Measurements from ENCODE around the gene FAM241B.

The FAM241B gene

DNA sequence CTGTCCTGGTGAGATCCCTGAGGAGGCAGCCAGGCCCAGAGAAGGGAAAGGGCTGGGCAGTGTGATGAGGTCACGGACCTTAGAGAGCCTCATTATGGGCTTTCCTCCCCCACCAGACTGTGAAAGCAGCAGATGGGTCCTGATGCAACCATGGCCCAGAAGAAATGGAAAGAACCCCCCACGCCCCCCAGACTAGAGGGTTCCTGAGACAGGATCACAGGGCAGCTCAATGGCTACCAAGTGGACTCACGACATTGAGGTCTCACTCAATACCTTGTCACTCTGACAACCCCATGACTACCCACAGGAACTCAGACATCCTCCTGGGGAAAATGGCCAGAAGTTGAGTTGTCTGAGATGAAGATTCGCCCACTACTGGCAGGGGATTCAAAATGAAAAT is 36.7 kb downstream of the FAM241B start:
- DNase-seq (ENCODE audit: low read depth) = no peak

DNA sequence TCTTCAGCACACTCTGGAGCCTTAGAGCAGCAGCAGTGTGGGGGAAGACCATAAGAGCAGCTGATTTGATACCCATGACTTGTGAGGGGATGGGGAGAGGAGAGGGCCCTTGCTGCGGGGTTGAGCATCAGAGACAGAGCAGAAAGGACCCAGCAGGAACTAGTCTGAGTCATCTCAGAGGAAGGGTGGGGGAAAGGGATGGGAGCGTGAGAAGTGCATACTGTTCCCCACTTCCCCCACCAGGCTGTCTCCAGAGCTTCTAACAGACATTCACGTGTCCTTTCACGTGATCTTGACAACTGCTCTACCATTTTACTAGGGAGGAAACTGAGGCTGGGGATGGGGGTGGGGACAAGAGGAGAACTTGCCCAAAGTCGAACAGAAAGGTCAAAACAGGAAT is 38.7 kb downstream of the FAM241B start:
- DNase-seq (ENCODE audit: low read depth) = no peak

DNA sequence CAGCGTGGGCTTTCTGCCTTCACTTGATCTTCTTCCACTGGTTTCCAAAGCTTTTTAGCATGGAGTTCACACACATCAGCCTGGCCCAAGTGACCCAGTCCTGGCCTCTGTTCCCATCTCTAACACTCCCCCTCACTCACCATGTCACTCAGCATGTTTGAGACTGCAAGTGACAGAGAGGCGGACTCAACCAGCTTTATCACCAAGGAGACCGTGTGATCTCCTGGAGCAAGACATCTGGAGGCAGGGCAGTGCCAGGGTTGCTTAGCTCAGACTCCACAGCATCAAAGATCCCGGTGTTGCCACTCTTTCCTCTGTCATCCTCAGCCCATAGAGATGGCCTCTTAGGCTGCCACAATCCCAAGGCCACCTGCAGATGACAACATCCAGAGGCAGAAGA is 39.4 kb downstream of the FAM241B start:
- no peak for DNase-seq (ENCODE audit: low read depth)

DNA sequence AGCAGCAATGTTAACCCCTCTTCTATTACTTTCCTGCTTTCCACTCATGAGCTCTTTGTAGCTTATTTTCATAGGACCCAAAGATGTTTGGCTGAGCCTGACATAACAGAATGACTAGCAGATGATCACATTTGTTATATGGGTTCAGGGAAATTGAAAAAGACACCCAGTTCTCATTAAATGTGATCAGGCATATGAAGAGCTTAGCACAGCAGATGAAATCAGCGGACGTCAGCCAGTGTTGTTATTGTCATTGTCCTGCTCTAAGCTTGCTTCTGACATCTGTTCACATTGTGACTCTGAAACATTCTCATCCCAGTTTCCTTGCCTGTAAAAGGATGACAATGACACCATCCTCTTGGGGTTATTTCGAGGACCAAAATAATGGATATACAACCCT is 43.5 kb downstream of the FAM241B start:
- DNase-seq (ENCODE audit: low read depth) = no peak

DNA sequence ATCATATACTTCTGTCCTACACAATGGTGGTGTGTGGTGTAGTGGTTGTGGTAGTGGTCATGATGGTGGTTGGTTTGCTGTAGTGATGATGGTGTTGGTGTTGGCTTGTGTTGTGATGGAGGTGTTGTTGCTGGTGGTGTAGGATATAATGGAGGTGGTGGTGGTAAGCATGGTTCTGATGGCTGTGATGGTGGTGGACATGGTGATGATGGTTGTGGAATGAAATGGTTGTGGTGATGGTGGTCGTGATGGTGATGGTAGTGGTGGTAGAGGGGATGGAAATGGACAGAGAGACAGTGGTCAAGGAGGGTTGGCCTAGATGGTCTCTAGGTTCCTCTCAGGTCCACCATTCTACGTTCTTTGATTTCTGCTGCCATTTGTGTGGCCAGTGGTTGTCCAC is 44.7 kb downstream of the FAM241B start:
- DNase-seq (ENCODE audit: low read depth) = no peak

DNA sequence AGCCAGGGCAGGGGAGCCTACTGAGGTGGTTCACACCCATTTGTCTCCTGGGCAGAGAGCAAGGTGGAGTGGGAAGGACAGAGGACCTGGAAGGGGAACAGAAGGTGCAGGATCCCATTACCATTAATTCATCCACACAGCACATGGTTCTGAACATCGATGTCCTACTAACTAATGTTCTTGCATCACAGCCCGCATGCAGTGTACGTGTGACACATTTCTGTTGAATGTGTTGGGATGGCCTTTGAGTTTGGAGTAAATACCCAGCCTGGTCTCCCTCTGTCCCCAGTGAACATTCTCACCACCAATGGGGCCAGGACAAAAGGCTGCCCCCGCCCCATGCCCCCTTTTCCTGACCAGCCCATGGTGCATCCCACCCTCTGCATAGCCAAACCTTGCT is 46.3 kb downstream of the FAM241B start:
- no peak for DNase-seq (ENCODE audit: low read depth)

DNA sequence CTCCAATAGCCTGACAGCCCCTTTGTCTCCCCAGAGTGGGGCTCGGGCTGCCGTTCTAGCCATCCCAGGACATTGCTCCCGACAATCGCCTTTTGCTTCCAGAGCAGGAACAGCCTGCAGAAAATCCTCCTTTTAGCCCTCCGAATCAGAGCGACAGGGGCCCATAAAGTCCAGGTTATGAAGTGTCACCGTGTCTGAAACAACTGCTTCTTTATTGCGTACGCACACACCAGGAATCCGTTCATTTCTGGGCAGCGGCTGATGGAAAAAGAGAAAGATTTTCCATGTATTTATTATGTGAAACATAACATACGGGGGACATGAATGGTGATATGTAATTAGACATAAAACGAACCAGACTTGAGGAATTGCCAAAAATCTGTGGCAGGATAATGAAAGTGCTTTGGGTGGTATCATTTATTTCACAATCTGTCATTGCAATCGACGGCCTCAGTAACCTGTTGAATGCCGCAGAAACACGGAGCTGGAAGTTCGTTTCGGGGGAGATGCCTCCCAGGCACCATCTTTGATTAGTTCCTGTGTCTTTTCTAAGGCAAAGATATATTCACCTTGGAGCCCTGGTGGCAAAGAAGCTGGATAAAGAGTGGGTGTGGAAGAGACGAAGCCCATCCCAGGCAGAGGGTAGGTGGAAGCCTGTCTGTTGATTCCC is 48.1 kb downstream of the FAM241B start:
- DNase-seq (ENCODE audit: low read depth) = no peak

DNA sequence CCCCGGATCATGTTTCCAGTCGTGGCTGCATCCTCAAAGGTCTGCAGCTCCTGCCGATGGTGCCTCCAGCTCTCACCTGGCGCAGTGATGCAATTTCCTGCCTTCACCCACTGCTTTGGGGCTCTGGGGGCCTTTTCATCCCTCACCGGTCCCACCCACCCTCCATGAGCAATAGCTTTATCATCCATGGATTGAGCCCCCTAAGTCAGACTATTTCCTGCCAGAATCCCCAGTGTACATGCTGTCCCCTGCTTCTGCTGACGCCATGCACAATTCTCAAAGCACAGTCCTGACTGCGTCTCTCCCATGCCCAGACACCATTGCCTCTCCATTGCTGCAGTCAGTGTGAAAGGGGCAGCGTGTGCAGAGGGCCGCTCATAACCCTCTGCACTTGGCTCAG is 49.7 kb downstream of the FAM241B start:
- DNase-seq (ENCODE audit: low read depth) = no peak

DNA sequence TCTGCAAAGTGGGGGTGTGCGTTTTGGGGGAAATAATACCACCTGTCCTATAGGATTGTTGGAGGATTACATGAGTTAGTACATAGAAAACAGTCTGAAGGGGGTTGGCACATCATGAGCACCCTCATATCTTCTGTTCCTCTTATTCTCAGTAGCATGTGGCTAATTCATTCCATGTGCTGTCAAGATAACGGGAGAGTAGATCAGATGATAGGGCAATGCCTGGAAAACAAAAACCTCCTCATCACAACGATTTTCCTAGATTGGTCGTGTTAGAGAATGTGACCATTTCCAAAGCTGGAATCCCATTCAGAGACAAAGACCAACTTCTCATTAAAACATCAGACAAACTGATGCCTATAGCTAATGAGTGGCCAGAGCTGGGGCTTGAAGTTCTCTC is 50.6 kb downstream of the FAM241B start:
- no peak for DNase-seq (ENCODE audit: low read depth)

DNA sequence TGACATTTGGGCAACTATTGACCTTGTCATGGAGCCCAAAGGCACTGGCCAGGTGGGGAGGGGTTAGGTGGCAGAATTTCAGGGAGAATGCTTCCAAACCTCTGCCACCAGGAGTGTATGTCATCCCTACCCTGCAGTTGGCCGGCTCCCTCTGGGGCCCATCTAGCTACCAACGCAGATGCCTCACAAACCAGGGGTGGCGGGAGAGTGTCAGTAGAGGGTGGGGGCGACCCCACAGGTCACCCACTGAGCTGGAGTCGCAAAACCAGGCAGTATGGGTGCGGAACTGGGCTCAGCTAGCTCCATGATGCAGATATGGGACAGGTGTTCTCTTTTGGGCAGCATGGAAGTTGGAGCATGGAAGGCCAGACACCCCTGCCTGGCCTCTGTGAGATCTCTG is 51.4 kb downstream of the FAM241B start:
- no peak for DNase-seq (ENCODE audit: low read depth)

DNA sequence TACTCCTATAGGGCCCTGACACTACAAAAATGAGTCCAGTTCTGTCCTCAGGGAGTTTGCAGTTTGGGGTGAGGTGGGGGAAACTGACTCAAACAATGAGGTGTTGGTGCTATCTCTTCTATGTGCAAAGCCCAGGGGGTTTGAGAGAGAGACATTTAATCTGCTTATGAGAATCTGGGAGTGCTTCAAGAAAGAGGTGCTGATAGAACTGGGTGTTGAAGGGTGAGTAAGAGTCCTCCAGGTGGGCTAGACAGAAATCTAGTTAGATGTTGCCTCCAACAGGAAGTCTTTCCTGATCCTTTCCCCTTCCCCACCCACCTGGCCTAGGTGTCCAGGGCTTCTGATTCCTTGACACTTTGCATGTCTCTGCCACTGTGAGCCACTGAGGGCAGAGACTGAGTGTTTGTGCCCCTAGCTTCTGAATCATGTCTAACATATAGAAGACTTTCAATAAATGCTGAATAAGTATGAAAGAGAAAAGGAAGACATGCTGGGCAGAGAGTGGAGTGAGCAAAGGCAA is 53.0 kb downstream of the FAM241B start:
- no peak for DNase-seq (ENCODE audit: low read depth)
